OCI-LY1 (cell line): ENCODE data around the gene THRAP3.

Source experiments
- CTCF ChIP-seq: fragments of 200-600 bp; sonication (generic), shearing (Covaris generic); IDR thresholded peaks from 2 replicates; pipeline ENCODE4 v1.5.1; 2017; ENCODE audit warnings: mild to moderate bottlenecking, antibody characterized with exemption, low read length, moderate library complexity, mixed read lengths
- EZH2 ChIP-seq: fragments of 200-600 bp; sonication (generic), shearing (Covaris generic); IDR thresholded peaks from 2 replicates; pipeline ENCODE4 v1.8.0; 2017; ENCODE audit warnings: borderline replicate concordance, mixed run types, mild to moderate bottlenecking, antibody characterized with exemption, low read length, moderate library complexity, mixed read lengths

GRCh38 chr1:36349241-36349671, 125.0 kb downstream of the THRAP3 start:
- TF ChIP-seq CTCF (no peak), EZH2 (no peak)
